Measurements from ENCODE around the gene PAPSS1. TPM values are rescaled to one million over a fixed set of nuclear protein-coding genes. Genes with fewer than 3 reads are reported as not detected.

PAPSS1 gene
- total RNA-seq, 1 donor from 2014 or later, result 140 TPM

- H3K27ac ChIP-seq, result no peak overlapping the region
- no peak for DNase-seq (ENCODE audit: low spot score)
- no peaks in the 10 kb centered on the region for H3K27me3 Mint-ChIP-seq (ENCODE audit: insufficient read depth, low read depth)
- no peaks in the 10 kb centered on the region for H3K36me3 ChIP-seq
- H3K9me3 Mint-ChIP-seq, result peaks cover 5% of the 10 kb centered on the region
- H3F3A ChIP-seq (ENCODE audit: low read depth), result no peaks in the 10 kb centered on the region
- no peaks in the 10 kb centered on the region for H3K9me3 ChIP-seq (ENCODE audit: low read depth)
- H3K79me2 ChIP-seq (ENCODE audit: low read depth), result no peaks in the 10 kb centered on the region
- no peak overlapping the region for H3K9ac ChIP-seq
- H3K27ac Mint-ChIP-seq, result no peak overlapping the region
- H3K4me3 ChIP-seq, result no peak overlapping the region
- no peak overlapping the region for H2AFZ ChIP-seq (replicated peaks)
- H3K36me3 Mint-ChIP-seq, result peaks cover 37% of the 10 kb centered on the region
- no peaks in the 10 kb centered on the region for H3K27me3 ChIP-seq
- no peak for TF ChIP-seq EZH2 (IDR thresholded peaks at IDR 0.05)
- no peak for TF ChIP-seq CTCF (IDR thresholded peaks at IDR 0.05)
- no peak for TF ChIP-seq EZH2phosphoT487 (IDR thresholded peaks at IDR 0.05)
- H3K4me1 ChIP-seq, result peaks cover 3% of the 10 kb centered on the region
- no peak overlapping the region for H3K4me3 Mint-ChIP-seq
- H3K4me2 ChIP-seq, result no peak overlapping the region
- H3K4me1 Mint-ChIP-seq, result no peaks in the 10 kb centered on the region
- H4K20me1 ChIP-seq (ENCODE audit: low read depth), result no peaks in the 10 kb centered on the region
These were observed 36.2 kb downstream of the PAPSS1 start for GRCh38 chr4:107683873-107684272.

GRCh38 chr4:107682306-107682705, 37.7 kb downstream of the PAPSS1 start:
- Histone ChIP-seq H3K4me1 (peaks cover 3% of the 10 kb centered on the region), H3K36me3 (peaks cover 4% of the 10 kb centered on the region), H3K4me2 (no peak overlapping the region), H3K27me3 (no peaks in the 10 kb centered on the region), H3K79me2 (ENCODE audit: low read depth) (peaks cover 5% of the 10 kb centered on the region), H3F3A (ENCODE audit: low read depth) (no peaks in the 10 kb centered on the region), H3K9ac (no peak overlapping the region), H3K9me3 (ENCODE audit: low read depth) (no peaks in the 10 kb centered on the region), H3K4me3 (no peak overlapping the region), H2AFZ (replicated peaks) (no peak overlapping the region), H4K20me1 (ENCODE audit: low read depth) (no peaks in the 10 kb centered on the region), H3K27ac (no peak overlapping the region)
- TF ChIP-seq EZH2phosphoT487 (IDR thresholded peaks at IDR 0.05) (no peak), EZH2 (IDR thresholded peaks at IDR 0.05) (no peak), CTCF (IDR thresholded peaks at IDR 0.05) (no peak)
- no peaks in the 10 kb centered on the region for H3K27me3 Mint-ChIP-seq (ENCODE audit: insufficient read depth, low read depth)
- H3K4me1 Mint-ChIP-seq, result no peaks in the 10 kb centered on the region
- H3K36me3 Mint-ChIP-seq, result peaks cover 48% of the 10 kb centered on the region
- H3K27ac Mint-ChIP-seq, result no peak overlapping the region
- peaks cover 12% of the 10 kb centered on the region for H3K9me3 Mint-ChIP-seq
- H3K4me3 Mint-ChIP-seq, result no peak overlapping the region
- no peak for DNase-seq (ENCODE audit: low spot score)

GRCh38 chr4:107669068-107669467, 51.0 kb downstream of the PAPSS1 start:
- Histone ChIP-seq H3K36me3 (no peaks in the 10 kb centered on the region), H4K20me1 (ENCODE audit: low read depth) (no peaks in the 10 kb centered on the region), H3K4me2 (no peak overlapping the region), H3K27ac (no peak overlapping the region), H3K27me3 (no peaks in the 10 kb centered on the region), H3K79me2 (ENCODE audit: low read depth) (no peaks in the 10 kb centered on the region), H3F3A (ENCODE audit: low read depth) (no peaks in the 10 kb centered on the region), H3K9me3 (ENCODE audit: low read depth) (no peaks in the 10 kb centered on the region), H3K9ac (no peak overlapping the region), H3K4me1 (no peaks in the 10 kb centered on the region), H3K4me3 (no peak overlapping the region), H2AFZ (replicated peaks) (no peak overlapping the region)
- Mint-ChIP-seq H3K9me3 (peaks cover 14% of the 10 kb centered on the region), H3K4me3 (no peak overlapping the region), H3K4me1 (peaks cover 8% of the 10 kb centered on the region), H3K27me3 (ENCODE audit: insufficient read depth, low read depth) (peaks cover 3% of the 10 kb centered on the region), H3K27ac (no peak overlapping the region), H3K36me3 (peaks cover 17% of the 10 kb centered on the region)
- TF ChIP-seq EZH2phosphoT487 (IDR thresholded peaks at IDR 0.05) (no peak), CTCF (IDR thresholded peaks at IDR 0.05) (no peak), EZH2 (IDR thresholded peaks at IDR 0.05) (no peak)
- DNase-seq (ENCODE audit: low spot score), result no peak

Data from neural progenitor cell (in vitro differentiated cells).